ENCODE results near the gene ASB7.

Gene ASB7

DNA sequence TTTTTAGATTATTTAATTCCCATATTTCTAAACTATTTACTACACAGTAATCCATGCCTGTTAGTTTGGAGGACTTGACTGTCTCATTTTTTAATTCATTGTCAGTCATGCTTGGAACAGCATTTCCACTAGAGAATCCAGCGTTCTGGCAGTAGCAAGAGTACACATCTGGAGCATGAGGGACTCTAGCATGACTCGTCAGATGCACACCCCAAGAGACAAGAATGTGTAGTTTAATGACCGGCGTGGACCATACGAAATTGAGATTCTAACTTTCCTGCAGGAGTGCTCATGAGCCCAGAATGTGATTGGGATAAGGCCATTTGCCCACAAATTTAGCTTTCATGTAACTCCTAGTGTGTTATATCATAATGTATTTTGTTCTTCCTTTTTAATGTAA lies 48.9 kb downstream of the ASB7 start:
- TF ChIP-seq, protein P1, sequence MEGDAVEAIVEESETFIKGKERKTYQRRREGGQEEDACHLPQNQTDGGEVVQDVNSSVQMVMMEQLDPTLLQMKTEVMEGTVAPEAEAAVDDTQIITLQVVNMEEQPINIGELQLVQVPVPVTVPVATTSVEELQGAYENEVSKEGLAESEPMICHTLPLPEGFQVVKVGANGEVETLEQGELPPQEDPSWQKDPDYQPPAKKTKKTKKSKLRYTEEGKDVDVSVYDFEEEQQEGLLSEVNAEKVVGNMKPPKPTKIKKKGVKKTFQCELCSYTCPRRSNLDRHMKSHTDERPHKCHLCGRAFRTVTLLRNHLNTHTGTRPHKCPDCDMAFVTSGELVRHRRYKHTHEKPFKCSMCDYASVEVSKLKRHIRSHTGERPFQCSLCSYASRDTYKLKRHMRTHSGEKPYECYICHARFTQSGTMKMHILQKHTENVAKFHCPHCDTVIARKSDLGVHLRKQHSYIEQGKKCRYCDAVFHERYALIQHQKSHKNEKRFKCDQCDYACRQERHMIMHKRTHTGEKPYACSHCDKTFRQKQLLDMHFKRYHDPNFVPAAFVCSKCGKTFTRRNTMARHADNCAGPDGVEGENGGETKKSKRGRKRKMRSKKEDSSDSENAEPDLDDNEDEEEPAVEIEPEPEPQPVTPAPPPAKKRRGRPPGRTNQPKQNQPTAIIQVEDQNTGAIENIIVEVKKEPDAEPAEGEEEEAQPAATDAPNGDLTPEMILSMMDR (IDR thresholded peaks at IDR 0.05; ENCODE audit: low read depth, low read length): peak; percentile 1
- in situ Hi-C loops (cut with HindIII; ENCODE audit: low sequenced_read_pairs): no loop called here

GRCh38 chr15:100652116-100652515 lies 49.7 kb downstream of the ASB7 start:
- TF ChIP-seq, protein P1 (IDR thresholded peaks at IDR 0.05; ENCODE audit: low read depth, low read length): no peak
- H3K4me3 ChIP-seq (ENCODE audit: low read depth, low read length): no peak overlapping the region
- peak; percentile 46 for DNase-seq (ENCODE audit: low read depth, low spot score)
- in situ Hi-C loops (cut with HindIII; ENCODE audit: low sequenced_read_pairs): no loop called here

More for the DNA sequence above, 48.9 kb downstream of the ASB7 start:
- H3K4me3 ChIP-seq (ENCODE audit: low read depth, low read length): no peak overlapping the region
- no peak for DNase-seq (ENCODE audit: low read depth, low spot score)

DNA sequence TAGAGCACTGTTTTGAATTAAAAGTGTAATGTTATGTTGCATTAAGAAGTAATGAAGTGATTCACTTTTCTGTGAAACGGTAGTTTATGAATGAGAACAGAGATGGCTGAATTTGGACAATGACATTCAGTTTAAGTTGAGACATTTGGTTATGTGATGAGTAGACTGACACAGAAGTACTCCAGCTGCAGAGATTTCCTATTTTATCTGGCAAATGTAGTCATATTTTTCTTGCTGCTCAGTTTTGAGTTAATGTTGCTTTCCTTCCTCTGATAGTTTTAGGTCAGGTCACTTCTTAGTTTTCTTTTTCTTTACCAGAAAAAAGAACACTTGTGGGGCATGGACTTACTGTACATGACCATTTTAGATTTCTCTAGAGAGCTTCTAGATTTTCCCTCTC lies 51.2 kb downstream of the ASB7 start:
- TF ChIP-seq, protein P1 (IDR thresholded peaks at IDR 0.05; ENCODE audit: low read depth, low read length): no peak
- no peak for DNase-seq (ENCODE audit: low read depth, low spot score)
- in situ Hi-C loops (cut with HindIII; ENCODE audit: low sequenced_read_pairs): no loop called here
- no peak overlapping the region for H3K4me3 ChIP-seq (ENCODE audit: low read depth, low read length)

DNA sequence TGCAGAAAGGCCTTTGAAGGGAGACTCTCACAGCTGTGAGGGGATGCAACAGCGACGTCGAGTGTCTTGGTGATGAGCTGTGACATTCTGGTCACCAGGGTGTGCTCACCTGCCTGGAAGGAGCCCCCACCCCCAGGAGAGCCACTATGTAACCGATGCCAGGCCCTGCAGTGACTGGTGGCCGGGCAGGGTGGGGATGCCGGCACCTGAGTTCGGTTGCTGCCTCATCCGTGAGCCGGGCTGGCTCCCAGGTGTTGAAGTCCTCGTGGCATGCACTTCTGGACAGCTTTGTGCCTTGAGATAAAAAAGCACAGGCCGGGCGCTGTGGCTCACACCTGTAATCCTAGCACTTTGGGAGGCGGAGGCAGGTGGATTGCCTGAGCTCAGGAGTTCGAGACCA lies 56.5 kb downstream of the ASB7 start:
- TF ChIP-seq, protein P1 (IDR thresholded peaks at IDR 0.05; ENCODE audit: low read depth, low read length): no peak
- DNase-seq (ENCODE audit: low read depth, low spot score): no peak
- in situ Hi-C loops (cut with HindIII; ENCODE audit: low sequenced_read_pairs): no loop called here
- H3K4me3 ChIP-seq (ENCODE audit: low read depth, low read length): no peak overlapping the region

- TF ChIP-seq, protein P1 (IDR thresholded peaks at IDR 0.05; ENCODE audit: low read depth, low read length): no peak
- H3K4me3 ChIP-seq (ENCODE audit: low read depth, low read length): no peak overlapping the region
- DNase-seq (ENCODE audit: low read depth, low spot score): no peak
- in situ Hi-C loops (cut with HindIII; ENCODE audit: low sequenced_read_pairs): no loop called here
Observed at GRCh38 chr15:100661156-100661555, 58.8 kb downstream of the ASB7 start.

DNA sequence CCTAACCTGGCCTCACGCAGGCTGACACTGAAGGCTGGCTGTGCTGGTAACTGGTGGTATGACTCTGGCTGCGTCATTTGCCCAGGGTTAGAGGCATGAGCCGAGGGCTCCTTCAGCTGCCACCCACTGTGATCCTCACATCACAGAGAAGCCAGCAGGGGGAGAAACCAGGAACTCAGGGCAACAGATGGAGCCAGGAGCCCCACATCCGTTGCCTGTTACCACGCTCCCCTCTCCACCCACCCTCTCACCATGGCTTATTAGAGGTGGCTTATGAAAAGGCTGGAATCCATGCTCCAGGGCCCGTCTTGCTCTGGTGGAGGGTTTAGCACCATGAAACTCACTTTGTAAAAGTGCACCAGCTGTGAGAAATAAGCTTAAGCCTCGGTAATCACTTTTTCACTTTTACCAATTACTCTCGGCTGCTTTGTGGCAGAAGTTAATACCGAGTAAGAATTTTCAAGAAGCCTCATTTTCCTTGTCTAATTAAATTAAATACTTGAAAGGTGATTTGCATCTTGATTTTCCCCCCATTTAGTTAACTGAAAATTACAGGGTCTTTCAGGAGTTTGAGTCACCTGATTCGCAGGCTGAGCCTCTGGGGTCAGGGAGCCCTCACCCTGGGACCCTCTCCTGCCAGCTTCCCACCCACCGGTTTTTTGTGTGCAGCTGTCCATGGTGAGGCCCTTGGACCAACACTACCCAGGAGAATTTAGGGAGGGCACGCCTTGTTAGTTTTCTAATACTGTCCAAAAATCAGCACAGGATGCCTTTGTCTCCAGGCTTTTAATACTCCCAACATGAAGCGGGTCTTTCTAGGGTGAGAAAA lies 60.9 kb downstream of the ASB7 start:
- H3K4me3 ChIP-seq (ENCODE audit: low read depth, low read length): no peak overlapping the region
- TF ChIP-seq, protein P1 (IDR thresholded peaks at IDR 0.05; ENCODE audit: low read depth, low read length): peak; percentile 44
- DNase-seq (ENCODE audit: low read depth, low spot score): no peak
- in situ Hi-C loops (cut with HindIII; ENCODE audit: low sequenced_read_pairs): no loop called here
